HEK293 (cell line): ENCODE data around the gene SLC35G3.
A peak's percentile ranks its signal among the peaks of the same experiment; 100 is the strongest.

ENCODE experiments used
- CTCF ChIA-PET: fragments of 350-600 bp; formaldehyde crosslinking; extraction: SDS; loops from one replicate; lab custom pipeline; 2021; ENCODE audit warnings: antibody characterized with exemption; lab: Yijun Ruan, JAX
- POLR2A ChIA-PET: fragments of 300-600 bp; formaldehyde crosslinking; extraction: SDS; loops from one replicate; lab custom pipeline; 2020; ENCODE audit warnings: antibody characterized with exemption, inconsistent platforms; lab: Yijun Ruan, JAX
- H3K27ac ChIP-seq: fragments of 200-500 bp; sonication (Bioruptor generic); 2 replicates; pipeline ENCODE4 v1.5.1; 2014; ENCODE audit warnings: low read depth, low read length, control low read depth, inconsistent platforms; ENCODE audit errors: extremely low read depth
- H3K36me3 ChIP-seq, 2 experiments: fragments of 200-500 bp in 1 of 2; sonication (Bioruptor generic) in 1 of 2; 1 replicate in 1 of 2; 2 replicates in 1 of 2; pipeline ENCODE4 v1.5.1; 2014 to 2017; ENCODE audit warnings: inconsistent platforms in 2 of 2, low read length in 2 of 2; ENCODE audit not compliant: control insufficient read depth in 2 of 2, insufficient read depth in 1 of 2
- H3K4me1 ChIP-seq: fragments of 200-500 bp; sonication (Bioruptor generic); 2 replicates; pipeline ENCODE4 v1.5.1; 2014; ENCODE audit warnings: mild to moderate bottlenecking, low read length, inconsistent platforms; ENCODE audit not compliant: control insufficient read depth, insufficient read depth
- H3K4me3 ChIP-seq: 2 replicates; pipeline ENCODE4 v1.5.1; 2011; ENCODE audit warnings: low read depth, mild to moderate bottlenecking, control low read depth, low read length, moderate library complexity
- H3K9me3 ChIP-seq: fragments of 200-500 bp; sonication (Bioruptor generic); 2 replicates; pipeline ENCODE4 v1.5.1; 2014; ENCODE audit warnings: low read depth, low read length, inconsistent platforms; ENCODE audit not compliant: control insufficient read depth, insufficient read depth
- EGR2 ChIP-seq: fragments of 450-650 bp; formaldehyde crosslinking; IDR thresholded peaks from 2 replicates; pipeline ENCODE4 v1.5.1; 2016; ENCODE audit warnings: low read depth, missing biosample characterization, missing genetic modification characterization
- HOXC10 ChIP-seq: sonication (generic); formaldehyde crosslinking; IDR thresholded peaks from 2 replicates; pipeline ENCODE4 v1.8.1; 2023; ENCODE audit warnings: mild to moderate bottlenecking, missing genetic modification reagents
- HOXD13 ChIP-seq: sonication (generic); formaldehyde crosslinking; IDR thresholded peaks from 2 replicates; pipeline ENCODE4 v1.8.0; 2022; ENCODE audit warnings: missing genetic modification reagents, borderline replicate concordance
- SALL2 ChIP-seq: fragments of 450-650 bp; formaldehyde crosslinking; IDR thresholded peaks from 2 replicates; pipeline ENCODE4 v1.5.0; 2017; ENCODE audit warnings: missing biosample characterization, mild to moderate bottlenecking, missing genetic modification characterization, borderline replicate concordance
- SP2 ChIP-seq: fragments of 450-650 bp; formaldehyde crosslinking; IDR thresholded peaks from 2 replicates; pipeline ENCODE4 v1.5.1; 2016; ENCODE audit warnings: missing biosample characterization, missing genetic modification characterization
- WT1 ChIP-seq: fragments of 450-650 bp; formaldehyde crosslinking; IDR thresholded peaks from 2 replicates; pipeline ENCODE4 v1.5.1; 2016; ENCODE audit warnings: missing biosample characterization, missing genetic modification characterization
- YY2 ChIP-seq: fragments of 450-650 bp; formaldehyde crosslinking; IDR thresholded peaks from 2 replicates; pipeline ENCODE4 v1.5.1; 2016; ENCODE audit warnings: missing biosample characterization, missing genetic modification characterization
- ZBTB17 ChIP-seq: fragments of 450-650 bp; formaldehyde crosslinking; IDR thresholded peaks from 2 replicates; pipeline ENCODE4 v1.5.1; 2016; ENCODE audit warnings: missing biosample characterization, missing genetic modification characterization
- ZNF121 ChIP-seq: fragments of 450-650 bp; formaldehyde crosslinking; IDR thresholded peaks from 2 replicates; pipeline ENCODE4 v1.5.1; 2016; ENCODE audit warnings: missing biosample characterization, missing genetic modification characterization
- ZNF133 ChIP-seq: fragments of 450-650 bp; formaldehyde crosslinking; IDR thresholded peaks from 2 replicates; pipeline ENCODE4 v1.5.1; 2016; ENCODE audit warnings: missing biosample characterization, missing genetic modification characterization
- ZNF19 ChIP-seq: fragments of 450-650 bp; formaldehyde crosslinking; IDR thresholded peaks from 2 replicates; pipeline ENCODE4; 2016; ENCODE audit warnings: missing biosample characterization, missing genetic modification characterization, low read depth
- ZNF223 ChIP-seq: fragments of 450-650 bp; formaldehyde crosslinking; IDR thresholded peaks from 2 replicates; pipeline ENCODE4 v1.5.1; 2016; ENCODE audit warnings: missing biosample characterization, missing genetic modification characterization
- ZNF248 ChIP-seq: fragments of 450-650 bp; formaldehyde crosslinking; IDR thresholded peaks from 2 replicates; pipeline ENCODE4 v1.5.1; 2017; ENCODE audit warnings: missing biosample characterization, missing genetic modification characterization
- ZNF324 ChIP-seq: fragments of 450-650 bp; formaldehyde crosslinking; IDR thresholded peaks from 2 replicates; pipeline ENCODE4 v1.5.1; 2016; ENCODE audit warnings: missing biosample characterization, missing genetic modification characterization
- ZNF473 ChIP-seq: fragments of 450-650 bp; formaldehyde crosslinking; IDR thresholded peaks from 2 replicates; pipeline ENCODE4 v1.5.1; 2017; ENCODE audit warnings: missing biosample characterization, missing genetic modification characterization
- ZNF544 ChIP-seq: fragments of 450-650 bp; formaldehyde crosslinking; IDR thresholded peaks from 2 replicates; pipeline ENCODE4 v1.5.0; 2017; ENCODE audit warnings: missing biosample characterization, missing genetic modification characterization
- ZNF596 ChIP-seq: fragments of 450-650 bp; IDR thresholded peaks from 2 replicates; pipeline ENCODE4 v1.5.0; 2018; ENCODE audit warnings: missing biosample characterization, mild to moderate bottlenecking, missing genetic modification characterization, moderate library complexity
- ZNF623 ChIP-seq: fragments of 450-650 bp; formaldehyde crosslinking; IDR thresholded peaks from 2 replicates; pipeline ENCODE4 v1.5.1; 2016; ENCODE audit warnings: missing biosample characterization, missing genetic modification characterization
- ZNF645 ChIP-seq: fragments of 450-650 bp; formaldehyde crosslinking; IDR thresholded peaks from 2 replicates; pipeline ENCODE4; 2016; ENCODE audit warnings: missing biosample characterization, missing genetic modification characterization
- ZNF747 ChIP-seq: fragments of 450-650 bp; formaldehyde crosslinking; IDR thresholded peaks from 2 replicates; pipeline ENCODE4 v1.5.1; 2016; ENCODE audit warnings: missing biosample characterization, missing genetic modification characterization
- ZNF791 ChIP-seq: fragments of 450-650 bp; formaldehyde crosslinking; IDR thresholded peaks from 2 replicates; pipeline ENCODE4 v1.5.1; 2016; ENCODE audit warnings: missing biosample characterization, missing genetic modification characterization
- ZNF792 ChIP-seq: fragments of 450-650 bp; formaldehyde crosslinking; IDR thresholded peaks from 2 replicates; pipeline ENCODE4 v1.5.1; 2016; ENCODE audit warnings: missing biosample characterization, missing genetic modification characterization
- ZNF830 ChIP-seq: fragments of 450-650 bp; IDR thresholded peaks from 2 replicates; pipeline ENCODE4 v1.5.0; 2018; ENCODE audit warnings: missing biosample characterization, missing genetic modification characterization, low read depth, mild to moderate bottlenecking, moderate library complexity
- ZNF837 ChIP-seq: fragments of 450-650 bp; formaldehyde crosslinking; IDR thresholded peaks from 2 replicates; pipeline ENCODE4 v1.5.1; 2016; ENCODE audit warnings: missing biosample characterization, missing genetic modification characterization
- TF ChIP-seq, protein P1 (sequence below): fragments of 450-650 bp; formaldehyde crosslinking; IDR thresholded peaks from 2 replicates; pipeline ENCODE4 v1.5.1; 2017; ENCODE audit warnings: missing biosample characterization, mild to moderate bottlenecking, missing genetic modification characterization, moderate library complexity
- TF ChIP-seq, protein P2 (sequence below): fragments of 450-650 bp; formaldehyde crosslinking; IDR thresholded peaks from 2 replicates; pipeline ENCODE4 v1.5.1; 2017; ENCODE audit warnings: missing biosample characterization, missing genetic modification characterization

The SLC35G3 gene

GRCh38 chr17:35240861-35241260 lies 46.7 kb upstream of the SLC35G3 start:
- CTCF ChIA-PET = interaction anchor here (1.0 to 1.6 kb wide), 2 partner anchors 17 to 72 kb away, joined by 3 to 4 read pairs; no protein-coding TSS in a partner anchor
- POLR2A ChIA-PET = interaction anchor here (0.6 to 1.1 kb wide), 4 partner anchors 21 to 99 kb away, joined by 3 to 6 read pairs (median 4); no protein-coding TSS in a partner anchor
- H3K36me3 ChIP-seq = no peaks in the 10 kb centered on the region
- TF ChIP-seq ZNF121 (tag by site-specific recombination) = peak; percentile 76
- TF ChIP-seq ZNF133 (tag by site-specific recombination) = peak; percentile 15; the same call in 1 of the 2 replicates
- no peak for TF ChIP-seq SALL2 (tag by site-specific recombination)
- no peak for TF ChIP-seq WT1 (tag by site-specific recombination)
- H3K4me1 ChIP-seq = peaks cover 23% of the 10 kb centered on the region
- no peaks in the 10 kb centered on the region for H3K9me3 ChIP-seq
- H3K27ac ChIP-seq = no peak overlapping the region
- H3K4me3 ChIP-seq = no peak overlapping the region

DNA sequence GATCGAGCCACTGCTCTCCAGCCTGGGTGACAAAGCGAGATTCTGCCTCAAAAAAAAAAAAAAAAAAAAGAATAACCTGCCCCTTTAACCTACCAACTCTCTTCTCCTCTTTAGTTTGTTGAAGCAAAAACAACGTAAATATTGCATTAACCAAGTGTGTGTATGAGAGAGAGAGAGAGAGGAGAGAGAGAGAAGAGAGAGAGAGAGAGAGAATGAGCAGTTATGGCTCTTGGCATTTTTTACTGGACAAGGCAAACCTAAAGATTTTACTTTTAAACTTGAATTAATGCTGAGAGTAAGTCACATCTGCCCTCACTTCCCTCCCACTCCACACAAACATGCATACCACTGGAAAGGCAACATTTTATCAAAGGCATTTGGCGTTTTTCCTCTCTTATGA lies 45.6 kb upstream of the SLC35G3 start:
- no peak for TF ChIP-seq ZBTB17
- peak; percentile 94 for TF ChIP-seq ZNF596 (tag by site-specific recombination)
- no peak overlapping the region for H3K27ac ChIP-seq
- H3K4me3 ChIP-seq = no peak overlapping the region
- H3K4me1 ChIP-seq = peaks cover 18% of the 10 kb centered on the region
- POLR2A ChIA-PET = interaction anchor here (1.1 kb wide), 1 partner anchor 22 kb away, joined by 4 read pairs; no protein-coding TSS in a partner anchor
- CTCF ChIA-PET = interaction anchor here (1.6 kb wide), 1 partner anchor 18 kb away, joined by 4 read pairs; no protein-coding TSS in a partner anchor
- no peaks in the 10 kb centered on the region for H3K9me3 ChIP-seq
- no peaks in the 10 kb centered on the region for H3K36me3 ChIP-seq

GRCh38 chr17:35238821-35239220 lies 44.6 kb upstream of the SLC35G3 start:
- CTCF ChIA-PET = interaction anchor here (0.9 to 1.1 kb wide), 2 partner anchors 295 to 296 kb away, joined by 3 to 4 read pairs; no protein-coding TSS in a partner anchor
- POLR2A ChIA-PET = interaction anchor here (1.6 kb wide), 1 partner anchor 19 kb away, joined by 3 read pairs; no protein-coding TSS in a partner anchor
- Histone ChIP-seq H3K4me3 (no peak overlapping the region), H3K9me3 (no peaks in the 10 kb centered on the region), H3K27ac (no peak overlapping the region), H3K4me1 (peaks cover 10% of the 10 kb centered on the region; the same call in 1 of the 2 replicates), H3K36me3 (no peaks in the 10 kb centered on the region)
- TF ChIP-seq ZNF473 (tag by site-specific recombination) = no peak
- no peak for TF ChIP-seq ZNF792 (tag by site-specific recombination)
- no peak for TF ChIP-seq HOXC10 (CRISPR knock-in tag)
- TF ChIP-seq, protein P1, sequence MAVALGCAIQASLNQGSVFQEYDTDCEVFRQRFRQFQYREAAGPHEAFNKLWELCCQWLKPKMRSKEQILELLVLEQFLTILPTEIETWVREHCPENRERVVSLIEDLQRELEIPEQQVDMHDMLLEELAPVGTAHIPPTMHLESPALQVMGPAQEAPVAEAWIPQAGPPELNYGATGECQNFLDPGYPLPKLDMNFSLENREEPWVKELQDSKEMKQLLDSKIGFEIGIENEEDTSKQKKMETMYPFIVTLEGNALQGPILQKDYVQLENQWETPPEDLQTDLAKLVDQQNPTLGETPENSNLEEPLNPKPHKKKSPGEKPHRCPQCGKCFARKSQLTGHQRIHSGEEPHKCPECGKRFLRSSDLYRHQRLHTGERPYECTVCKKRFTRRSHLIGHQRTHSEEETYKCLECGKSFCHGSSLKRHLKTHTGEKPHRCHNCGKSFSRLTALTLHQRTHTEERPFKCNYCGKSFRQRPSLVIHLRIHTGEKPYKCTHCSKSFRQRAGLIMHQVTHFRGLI = no peak
- no peak for TF ChIP-seq HOXD13
- TF ChIP-seq EGR2 (tag by site-specific recombination) = no peak
- TF ChIP-seq ZNF837 (tag by site-specific recombination) = no peak
- TF ChIP-seq ZNF645 = no peak
- no peak for TF ChIP-seq YY2
- no peak for TF ChIP-seq ZNF791

DNA sequence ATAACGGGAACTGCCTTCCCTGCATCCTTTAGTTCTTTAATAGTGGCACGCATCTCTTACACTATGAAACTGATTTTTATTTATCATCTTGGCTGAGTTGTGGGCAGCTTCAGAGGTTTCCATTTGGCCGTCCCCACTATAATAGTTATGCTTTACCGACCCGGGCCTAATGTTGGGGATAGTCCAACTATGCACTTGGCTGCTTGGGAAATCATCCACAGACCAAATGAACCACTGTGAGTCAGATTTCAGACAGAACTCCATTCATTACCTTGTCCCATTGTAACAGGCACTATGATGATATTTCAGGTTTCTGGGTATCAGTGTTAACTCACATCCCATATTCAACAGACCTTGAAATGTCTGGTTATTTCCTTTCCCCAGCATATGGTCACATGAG lies 42.6 kb upstream of the SLC35G3 start:
- Histone ChIP-seq H3K9me3 (no peaks in the 10 kb centered on the region), H3K36me3 (no peaks in the 10 kb centered on the region), H3K27ac (no peak overlapping the region), H3K4me1 (0 out of 2 replicates have a peak, but pooled peaks cover 2% of the 10 kb centered on the region), H3K4me3 (no peak overlapping the region)
- ChIA-PET POLR2A (no interaction called here), CTCF (interaction anchor here (0.6 kb wide), 1 partner anchor 314 kb away, joined by 3 read pairs; no protein-coding TSS in a partner anchor)
- TF ChIP-seq ZNF830 (tag by site-specific recombination) (no peak), SALL2 (tag by site-specific recombination) (no peak), ZNF248 (tag by site-specific recombination) (no peak), SP2 (tag by site-specific recombination) (no peak), ZNF747 (no peak), ZNF623 (tag by site-specific recombination) (no peak), ZNF324 (tag by site-specific recombination) (no peak), ZNF223 (tag by site-specific recombination) (no peak), ZNF19 (tag by site-specific recombination) (no peak), ZNF544 (tag by site-specific recombination) (no peak)
- TF ChIP-seq, protein P2, sequence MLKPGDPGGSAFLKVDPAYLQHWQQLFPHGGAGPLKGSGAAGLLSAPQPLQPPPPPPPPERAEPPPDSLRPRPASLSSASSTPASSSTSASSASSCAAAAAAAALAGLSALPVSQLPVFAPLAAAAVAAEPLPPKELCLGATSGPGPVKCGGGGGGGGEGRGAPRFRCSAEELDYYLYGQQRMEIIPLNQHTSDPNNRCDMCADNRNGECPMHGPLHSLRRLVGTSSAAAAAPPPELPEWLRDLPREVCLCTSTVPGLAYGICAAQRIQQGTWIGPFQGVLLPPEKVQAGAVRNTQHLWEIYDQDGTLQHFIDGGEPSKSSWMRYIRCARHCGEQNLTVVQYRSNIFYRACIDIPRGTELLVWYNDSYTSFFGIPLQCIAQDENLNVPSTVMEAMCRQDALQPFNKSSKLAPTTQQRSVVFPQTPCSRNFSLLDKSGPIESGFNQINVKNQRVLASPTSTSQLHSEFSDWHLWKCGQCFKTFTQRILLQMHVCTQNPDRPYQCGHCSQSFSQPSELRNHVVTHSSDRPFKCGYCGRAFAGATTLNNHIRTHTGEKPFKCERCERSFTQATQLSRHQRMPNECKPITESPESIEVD (tag by site-specific recombination) = no peak
